Mononuclear cell (primary cell): Measurements from ENCODE around the gene KCNAB1. TPM values are rescaled to one million over a fixed set of nuclear protein-coding genes. Genes with fewer than 3 reads are reported as not detected.
A peak's percentile ranks its signal among the peaks of the same experiment; 100 is the strongest.
"Not testable (repeated sequence)": the region's sequence is repeated elsewhere in the genome, so short reads cannot be mapped to it uniquely, and the experiment has no call there.

Experiments
- H3K27me3 ChIP-seq: 2 replicates; pipeline ENCODE4 v1.6.0; 2011; ENCODE audit warnings: low read length, control low read depth; ENCODE audit not compliant: insufficient read depth
- H3K4me1 ChIP-seq: 2 replicates; pipeline ENCODE4 v1.5.1; 2011; ENCODE audit warnings: mild to moderate bottlenecking, low read length, control low read depth; ENCODE audit not compliant: insufficient read depth
- H3K4me3 ChIP-seq: 2 replicates; pipeline ENCODE4 v1.5.1; 2011; ENCODE audit warnings: mild to moderate bottlenecking, low read length, moderate library complexity
- H3K9me3 ChIP-seq: 2 replicates; pipeline ENCODE4 v1.5.1; 2011; ENCODE audit warnings: low read depth, mild to moderate bottlenecking, control low read depth, low read length
- total RNA-seq: library from RNA; depleted of rRNA; stranded (reverse); fragments of >200 nt; gene quantifications from one replicate; pipeline ENCODE4 v1.2.3, GENCODE V29; 2012

KCNAB1 gene
- total RNA-seq, 1 donor = not detected

GRCh38 chr3:156551746-156552145, 431.4 kb downstream of the KCNAB1 start:
- no peaks in the 10 kb centered on the region for H3K27me3 ChIP-seq
- H3K4me3 ChIP-seq = no peak overlapping the region
- no peaks in the 10 kb centered on the region for H3K9me3 ChIP-seq
- H3K4me1 ChIP-seq = peaks cover 19% of the 10 kb centered on the region

GRCh38 chr3:156552973-156553372, 432.6 kb downstream of the KCNAB1 start:
- no peaks in the 10 kb centered on the region for H3K27me3 ChIP-seq
- H3K4me3 ChIP-seq = no peak overlapping the region
- peaks cover 19% of the 10 kb centered on the region for H3K4me1 ChIP-seq
- no peaks in the 10 kb centered on the region for H3K9me3 ChIP-seq

GRCh38 chr3:156553705-156554356, 433.5 kb downstream of the KCNAB1 start:
- peak overlapping the region; percentile 91 for H3K4me3 ChIP-seq
- H3K27me3 ChIP-seq = no peaks in the 10 kb centered on the region
- peaks cover 19% of the 10 kb centered on the region for H3K4me1 ChIP-seq
- no peaks in the 10 kb centered on the region for H3K9me3 ChIP-seq

GRCh38 chr3:156554515-156554841, 434.1 kb downstream of the KCNAB1 start:
- Histone ChIP-seq H3K4me3 (peak overlapping the region; percentile 91), H3K4me1 (peaks cover 19% of the 10 kb centered on the region), H3K27me3 (no peaks in the 10 kb centered on the region)

GRCh38 chr3:156554842-156555687, 434.7 kb downstream of the KCNAB1 start, which contains the start of gene SSR3:
TSS of gene SSR3 (minus strand) at chr3:156555117. CDS start at chr3:156555089, 28 bp downstream.
- Histone ChIP-seq H3K4me3 (peak within 1 kb of the TSS; percentile 91), H3K4me1 (peaks cover 19% of the 10 kb centered on the region), H3K9me3 (no peaks in the 10 kb centered on the region), H3K27me3 (no peaks in the 10 kb centered on the region)

More at GRCh38 chr3:156554515-156554841, 434.1 kb downstream of the KCNAB1 start:
- H3K9me3 ChIP-seq = no peaks in the 10 kb centered on the region

- Histone ChIP-seq H3K4me1 (peaks cover 12% of the 10 kb centered on the region), H3K27me3 (no peaks in the 10 kb centered on the region), H3K4me3 (no peak overlapping the region), H3K9me3 (no peaks in the 10 kb centered on the region)
These were observed 438.0 kb downstream of the KCNAB1 start for GRCh38 chr3:156558389-156558788.

GRCh38 chr3:156559321-156559720, 438.9 kb downstream of the KCNAB1 start:
- Histone ChIP-seq H3K9me3 (no peaks in the 10 kb centered on the region), H3K4me1 (peaks cover 3% of the 10 kb centered on the region), H3K4me3 (no peak overlapping the region), H3K27me3 (no peaks in the 10 kb centered on the region)

GRCh38 chr3:156561533-156561932, 441.2 kb downstream of the KCNAB1 start:
- Histone ChIP-seq H3K9me3 (no peaks in the 10 kb centered on the region), H3K4me1 (no peaks in the 10 kb centered on the region), H3K4me3 (no peak overlapping the region), H3K27me3 (no peaks in the 10 kb centered on the region)

GRCh38 chr3:156562486-156562885, 442.1 kb downstream of the KCNAB1 start:
- not testable (repeated sequence) for H3K9me3 ChIP-seq, H3K27me3 ChIP-seq, H3K4me3 ChIP-seq, H3K4me1 ChIP-seq

GRCh38 chr3:156563900-156564682, 443.7 kb downstream of the KCNAB1 start:
- H3K4me1 ChIP-seq = no peaks in the 10 kb centered on the region
- no peaks in the 10 kb centered on the region for H3K27me3 ChIP-seq
- no peaks in the 10 kb centered on the region for H3K9me3 ChIP-seq
- H3K4me3 ChIP-seq = no peak overlapping the region

- H3K4me3 ChIP-seq, H3K9me3 ChIP-seq, H3K4me1 ChIP-seq, H3K27me3 ChIP-seq: not testable (repeated sequence)
These were observed 448.6 kb downstream of the KCNAB1 start for GRCh38 chr3:156569016-156569415.

GRCh38 chr3:156569881-156570280, 449.5 kb downstream of the KCNAB1 start:
- not testable (repeated sequence) for H3K9me3 ChIP-seq, H3K4me3 ChIP-seq, H3K4me1 ChIP-seq, H3K27me3 ChIP-seq

GRCh38 chr3:156575641-156576040, 455.3 kb downstream of the KCNAB1 start:
- no peaks in the 10 kb centered on the region for H3K27me3 ChIP-seq
- H3K4me3 ChIP-seq = no peak overlapping the region
- H3K9me3 ChIP-seq = no peaks in the 10 kb centered on the region
- H3K4me1 ChIP-seq = peaks cover 34% of the 10 kb centered on the region

GRCh38 chr3:156576051-156576450, 455.7 kb downstream of the KCNAB1 start:
- Histone ChIP-seq H3K9me3 (no peaks in the 10 kb centered on the region), H3K4me1 (peaks cover 34% of the 10 kb centered on the region), H3K27me3 (no peaks in the 10 kb centered on the region), H3K4me3 (no peak overlapping the region)
